Measurements from ENCODE around the gene SPIRE2.
"Not testable (repeated sequence)": the region's sequence is repeated elsewhere in the genome, so short reads cannot be mapped to it uniquely, and the experiment has no call there.

SPIRE2 gene

DNA sequence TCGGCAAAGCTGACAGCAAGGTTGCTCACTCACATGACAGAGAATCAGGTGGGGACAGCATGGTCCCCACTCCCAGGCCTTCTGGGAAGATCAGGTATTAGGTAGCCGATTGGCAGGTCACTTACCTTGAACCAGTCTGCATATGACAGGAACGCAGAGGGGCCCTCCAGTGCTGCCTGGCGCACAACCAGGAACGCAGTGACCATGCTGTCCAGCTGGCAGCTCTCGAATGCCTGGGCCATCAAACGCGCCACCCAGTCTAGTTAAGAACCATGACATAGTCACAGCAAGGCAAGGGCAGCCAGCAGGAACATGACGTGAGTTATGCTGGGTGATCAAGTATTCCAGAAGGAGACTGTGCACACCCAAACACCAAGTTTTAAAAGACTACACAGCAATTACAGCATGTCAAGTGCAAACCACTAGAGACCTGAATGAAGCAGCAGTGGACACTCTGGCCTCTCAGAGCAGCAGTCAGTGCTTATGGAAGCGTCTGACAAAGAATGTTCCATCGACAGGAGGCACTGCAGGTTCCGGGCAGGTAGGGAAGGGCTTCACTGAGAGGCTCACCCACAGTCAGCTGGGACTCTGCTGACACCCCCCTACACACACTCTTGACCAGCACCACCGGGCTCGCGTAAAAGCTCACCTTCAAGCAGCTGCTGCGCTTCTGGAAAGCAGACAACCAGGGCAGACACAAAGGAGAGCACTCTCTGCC lies 36.8 kb upstream of the SPIRE2 start:
- Histone ChIP-seq H3K27ac (ENCODE audit: low read depth, low read length) (no peak overlapping the region), H3K36me3 (ENCODE audit: insufficient read depth, low read length) (0 out of 2 replicates have a peak, but pooled peaks cover 9% of the 10 kb centered on the region), H3K4me3 (ENCODE audit: low read depth, low read length) (no peak overlapping the region), H2AFZ (ENCODE audit: low read length, unreplicated experiment) (no peak overlapping the region), H3K4me1 (ENCODE audit: control insufficient read depth, insufficient read depth, low read length, unreplicated experiment) (no peaks in the 10 kb centered on the region), H3K27me3 (ENCODE audit: insufficient read depth, low read length) (no peaks in the 10 kb centered on the region), H3K79me2 (ENCODE audit: control insufficient read depth, insufficient read depth, low read length, unreplicated experiment) (no peaks in the 10 kb centered on the region)

DNA sequence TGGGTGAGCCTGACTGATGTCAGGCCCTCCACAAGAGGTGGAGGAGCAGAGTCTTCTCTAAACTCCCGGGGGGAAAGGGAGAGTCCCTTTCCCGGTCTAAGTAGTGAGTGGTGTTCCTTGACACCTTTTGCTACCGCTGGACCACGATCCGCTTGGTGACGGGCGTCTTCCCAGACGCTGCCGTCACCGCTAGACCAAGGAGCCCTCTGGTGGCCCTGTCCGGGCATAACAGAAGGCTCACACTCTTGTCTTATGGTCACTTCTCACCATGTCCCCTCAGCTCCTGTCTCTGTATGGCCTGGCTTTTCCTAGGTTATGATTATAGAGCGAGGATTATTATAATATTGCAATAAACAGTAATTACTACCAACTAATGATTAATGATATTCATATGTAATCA lies 35.2 kb upstream of the SPIRE2 start:
- H2AFZ ChIP-seq (ENCODE audit: low read length, unreplicated experiment); H3K27me3 ChIP-seq (ENCODE audit: insufficient read depth, low read length); H3K4me3 ChIP-seq (ENCODE audit: low read depth, low read length); H3K4me1 ChIP-seq (ENCODE audit: control insufficient read depth, insufficient read depth, low read length, unreplicated experiment); H3K79me2 ChIP-seq (ENCODE audit: control insufficient read depth, insufficient read depth, low read length, unreplicated experiment); H3K27ac ChIP-seq (ENCODE audit: low read depth, low read length); H3K36me3 ChIP-seq (ENCODE audit: insufficient read depth, low read length): not testable (repeated sequence)

DNA sequence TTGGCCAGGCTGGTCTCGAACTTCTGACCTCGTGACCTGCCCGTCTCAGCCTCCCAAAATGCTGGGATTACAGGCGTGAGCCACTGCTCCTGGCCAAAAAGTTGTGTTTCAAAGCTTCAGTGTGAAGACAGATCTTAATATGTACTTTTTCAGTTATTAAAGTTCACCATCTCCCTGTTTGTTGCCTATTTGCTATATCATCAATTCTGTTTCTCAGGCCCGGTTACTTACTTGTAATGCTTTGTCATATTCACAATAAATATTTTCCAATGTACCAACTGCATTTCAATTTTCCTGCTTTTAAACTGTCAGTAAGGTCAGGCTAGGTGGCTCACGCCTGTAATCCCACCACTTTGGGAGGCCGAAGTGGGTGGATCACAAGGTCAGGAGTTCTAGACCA lies 34.3 kb upstream of the SPIRE2 start:
- Histone ChIP-seq H3K4me3 (ENCODE audit: low read depth, low read length) (no peak overlapping the region), H2AFZ (ENCODE audit: low read length, unreplicated experiment) (no peak overlapping the region), H3K27ac (ENCODE audit: low read depth, low read length) (no peak overlapping the region), H3K79me2 (ENCODE audit: control insufficient read depth, insufficient read depth, low read length, unreplicated experiment) (no peaks in the 10 kb centered on the region), H3K4me1 (ENCODE audit: control insufficient read depth, insufficient read depth, low read length, unreplicated experiment) (no peaks in the 10 kb centered on the region), H3K27me3 (ENCODE audit: insufficient read depth, low read length) (no peaks in the 10 kb centered on the region), H3K36me3 (ENCODE audit: insufficient read depth, low read length) (0 out of 2 replicates have a peak, but pooled peaks cover 6% of the 10 kb centered on the region)

DNA sequence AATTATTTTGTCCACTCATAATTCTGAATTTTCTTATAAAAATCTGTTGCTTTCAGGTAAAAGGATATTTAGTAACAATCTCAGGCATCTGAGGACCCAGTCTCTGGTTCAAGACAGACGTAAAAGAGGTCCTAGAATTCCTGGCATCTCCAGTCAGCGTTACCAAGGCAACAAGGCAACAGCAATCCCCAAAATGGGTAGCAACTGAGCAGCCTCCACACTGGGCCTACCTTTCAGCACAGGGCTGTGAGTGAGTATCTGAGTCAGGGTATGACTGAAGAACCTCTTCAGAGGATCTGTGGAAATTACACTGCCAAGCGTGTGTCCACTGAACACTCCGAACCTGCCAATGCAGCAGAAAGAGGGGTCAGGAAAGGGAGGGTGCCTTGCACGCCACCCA lies 32.6 kb upstream of the SPIRE2 start:
- Histone ChIP-seq H3K79me2 (ENCODE audit: control insufficient read depth, insufficient read depth, low read length, unreplicated experiment) (no peaks in the 10 kb centered on the region), H3K27ac (ENCODE audit: low read depth, low read length) (no peak overlapping the region), H3K27me3 (ENCODE audit: insufficient read depth, low read length) (no peaks in the 10 kb centered on the region), H3K4me1 (ENCODE audit: control insufficient read depth, insufficient read depth, low read length, unreplicated experiment) (no peaks in the 10 kb centered on the region), H2AFZ (ENCODE audit: low read length, unreplicated experiment) (no peak overlapping the region), H3K36me3 (ENCODE audit: insufficient read depth, low read length) (peaks cover 11% of the 10 kb centered on the region; the same call in 1 of the 2 replicates), H3K4me3 (ENCODE audit: low read depth, low read length) (no peak overlapping the region)

DNA sequence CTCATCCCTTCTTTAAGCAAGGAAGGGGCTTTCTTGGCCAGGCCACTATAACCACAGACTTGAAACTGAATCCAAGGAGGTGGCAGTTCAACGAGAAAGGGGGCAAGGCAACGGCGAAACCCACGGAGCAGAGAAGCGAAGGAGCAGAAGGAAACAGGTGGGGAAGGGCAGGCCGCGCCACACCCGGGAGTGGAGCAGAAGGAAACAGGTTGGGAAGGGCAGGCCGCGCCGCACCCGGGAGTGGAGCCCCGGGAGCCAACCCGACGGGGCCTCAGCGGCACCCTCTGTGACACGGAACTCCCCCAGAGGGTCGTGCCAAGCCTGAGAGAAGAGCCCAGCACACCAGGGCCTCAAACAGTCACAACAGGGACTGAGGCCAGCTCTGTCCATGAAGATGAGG lies 32.2 kb upstream of the SPIRE2 start:
- Histone ChIP-seq H3K79me2 (ENCODE audit: control insufficient read depth, insufficient read depth, low read length, unreplicated experiment) (no peaks in the 10 kb centered on the region), H3K27me3 (ENCODE audit: insufficient read depth, low read length) (no peaks in the 10 kb centered on the region)

DNA sequence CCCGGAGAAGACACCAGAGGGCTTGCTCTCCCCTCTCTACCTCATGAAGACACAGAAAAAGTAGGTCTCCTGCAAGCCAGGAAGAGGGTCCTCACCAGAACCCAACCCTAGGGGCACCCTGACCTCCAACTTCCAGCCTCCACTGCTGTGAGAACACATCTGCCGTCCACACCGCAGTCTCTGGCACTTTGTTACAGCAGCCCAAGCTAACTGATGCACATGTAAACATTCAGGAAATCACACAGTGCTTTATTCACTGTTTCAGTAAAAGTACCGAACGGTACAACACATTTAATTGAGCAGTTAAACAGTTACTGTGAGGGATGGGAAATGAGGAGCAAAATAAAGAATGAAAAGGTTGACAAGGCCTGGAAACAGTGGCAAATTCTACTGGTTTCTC lies 30.1 kb upstream of the SPIRE2 start:
- Histone ChIP-seq H3K27ac (ENCODE audit: low read depth, low read length) (no peak overlapping the region), H3K79me2 (ENCODE audit: control insufficient read depth, insufficient read depth, low read length, unreplicated experiment) (no peaks in the 10 kb centered on the region), H3K36me3 (ENCODE audit: insufficient read depth, low read length) (peaks cover 13% of the 10 kb centered on the region; the same call in 1 of the 2 replicates)

More for the DNA sequence above, 32.2 kb upstream of the SPIRE2 start:
- Histone ChIP-seq H3K27ac (ENCODE audit: low read depth, low read length) (no peak overlapping the region), H3K36me3 (ENCODE audit: insufficient read depth, low read length) (peaks cover 11% of the 10 kb centered on the region; the same call in 1 of the 2 replicates), H3K4me3 (ENCODE audit: low read depth, low read length) (no peak overlapping the region), H2AFZ (ENCODE audit: low read length, unreplicated experiment) (no peak overlapping the region), H3K4me1 (ENCODE audit: control insufficient read depth, insufficient read depth, low read length, unreplicated experiment) (no peaks in the 10 kb centered on the region)

DNA sequence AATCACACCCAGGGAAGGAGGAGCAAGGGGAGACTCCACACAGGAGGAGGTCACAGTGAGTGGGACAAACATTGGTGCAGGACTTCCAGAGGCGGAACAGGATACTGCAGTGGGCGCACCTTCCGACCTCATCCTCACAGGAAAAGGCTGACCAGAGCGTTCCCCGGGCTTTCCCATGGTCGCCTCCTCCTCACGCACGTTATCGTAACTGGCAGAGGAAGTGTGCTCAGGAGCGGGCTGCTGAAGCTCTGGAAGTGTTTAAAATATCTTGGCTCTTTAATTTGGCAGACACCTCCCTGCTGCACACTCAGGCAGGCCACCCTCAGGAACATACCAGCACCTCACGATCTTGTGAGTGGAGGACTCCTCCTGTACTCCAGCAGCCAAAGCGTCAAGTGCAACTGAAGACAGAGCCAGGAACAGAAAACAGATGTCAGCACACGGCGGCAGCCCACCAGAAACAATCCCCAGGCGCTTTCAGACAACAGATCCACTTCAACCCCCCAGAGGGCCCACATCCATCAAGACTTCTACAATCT lies 29.4 kb upstream of the SPIRE2 start:
- Histone ChIP-seq H3K79me2 (ENCODE audit: control insufficient read depth, insufficient read depth, low read length, unreplicated experiment) (no peaks in the 10 kb centered on the region), H3K4me3 (ENCODE audit: low read depth, low read length) (no peak overlapping the region), H2AFZ (ENCODE audit: low read length, unreplicated experiment) (no peak overlapping the region), H3K4me1 (ENCODE audit: control insufficient read depth, insufficient read depth, low read length, unreplicated experiment) (no peaks in the 10 kb centered on the region), H3K36me3 (ENCODE audit: insufficient read depth, low read length) (peaks cover 16% of the 10 kb centered on the region; the same call in 1 of the 2 replicates), H3K27ac (ENCODE audit: low read depth, low read length) (no peak overlapping the region), H3K27me3 (ENCODE audit: insufficient read depth, low read length) (no peaks in the 10 kb centered on the region)

More for the DNA sequence above, 30.1 kb upstream of the SPIRE2 start:
- H3K4me3 ChIP-seq (ENCODE audit: low read depth, low read length) = no peak overlapping the region
- no peaks in the 10 kb centered on the region for H3K4me1 ChIP-seq (ENCODE audit: control insufficient read depth, insufficient read depth, low read length, unreplicated experiment)
- H3K27me3 ChIP-seq (ENCODE audit: insufficient read depth, low read length) = no peaks in the 10 kb centered on the region
- H2AFZ ChIP-seq (ENCODE audit: low read length, unreplicated experiment) = no peak overlapping the region

DNA sequence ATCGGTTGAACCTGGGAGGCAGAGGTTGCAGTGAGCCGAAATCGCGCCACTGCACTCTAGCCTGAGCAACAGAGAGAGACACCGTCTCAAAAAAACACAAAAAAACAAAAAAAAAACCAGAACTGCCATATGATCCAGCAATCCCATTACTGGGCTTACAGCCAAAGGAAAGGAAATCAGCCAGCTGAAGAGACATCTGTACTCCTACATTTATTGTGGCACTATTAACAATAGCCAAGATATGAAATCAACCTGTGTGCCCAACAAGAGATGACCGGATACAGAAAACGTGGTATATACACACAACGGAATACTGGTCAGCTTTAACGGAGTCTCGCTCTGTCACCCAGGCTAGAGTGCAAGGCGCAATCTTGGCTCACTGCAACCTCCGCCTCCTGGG lies 26.5 kb upstream of the SPIRE2 start:
- Histone ChIP-seq H3K79me2 (ENCODE audit: control insufficient read depth, insufficient read depth, low read length, unreplicated experiment) (no peaks in the 10 kb centered on the region), H3K4me3 (ENCODE audit: low read depth, low read length) (no peak overlapping the region), H3K4me1 (ENCODE audit: control insufficient read depth, insufficient read depth, low read length, unreplicated experiment) (peaks cover 6% of the 10 kb centered on the region), H3K36me3 (ENCODE audit: insufficient read depth, low read length) (peaks cover 14% of the 10 kb centered on the region; the same call in 1 of the 2 replicates), H3K27ac (ENCODE audit: low read depth, low read length) (no peak overlapping the region), H3K27me3 (ENCODE audit: insufficient read depth, low read length) (no peaks in the 10 kb centered on the region), H2AFZ (ENCODE audit: low read length, unreplicated experiment) (no peak overlapping the region)

DNA sequence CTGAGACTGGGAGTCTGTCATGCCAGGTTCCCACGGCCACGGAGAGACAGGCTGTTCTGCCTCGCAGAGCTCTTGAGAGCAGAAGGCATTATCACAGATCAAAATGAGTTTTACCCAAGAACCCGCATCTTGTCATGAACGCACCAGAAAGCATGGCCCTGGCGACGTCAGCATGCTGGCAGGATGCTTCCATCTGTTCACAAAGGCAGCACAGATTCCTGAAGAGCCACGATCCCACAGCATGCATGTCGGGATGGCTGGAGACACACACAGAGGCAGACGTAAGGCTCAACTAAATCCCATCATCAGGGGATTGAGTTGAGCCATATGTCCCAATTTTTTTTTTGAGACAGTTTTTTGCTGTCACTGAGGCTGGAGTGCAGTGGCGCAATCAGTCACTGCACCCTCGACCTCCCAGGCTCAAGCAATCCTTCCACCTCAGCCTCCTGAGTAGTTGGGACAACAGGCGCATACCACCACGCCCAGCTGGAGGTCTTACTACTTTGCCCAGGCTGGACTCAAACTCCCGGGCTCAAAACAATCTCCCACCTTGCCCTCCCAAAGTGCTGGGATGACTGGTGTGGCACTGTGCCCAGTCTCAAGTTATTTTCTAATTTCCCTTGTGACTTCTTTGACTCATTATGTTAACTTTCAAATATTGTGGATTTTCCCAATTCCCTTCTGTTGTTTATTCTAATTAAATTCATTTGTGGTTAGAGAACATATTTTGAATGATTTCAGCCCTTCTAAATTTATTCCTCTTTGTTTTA lies 23.0 kb upstream of the SPIRE2 start:
- Histone ChIP-seq H3K4me3 (ENCODE audit: low read depth, low read length) (no peak overlapping the region), H3K27ac (ENCODE audit: low read depth, low read length) (no peak overlapping the region), H3K4me1 (ENCODE audit: control insufficient read depth, insufficient read depth, low read length, unreplicated experiment) (peaks cover 6% of the 10 kb centered on the region), H3K36me3 (ENCODE audit: insufficient read depth, low read length) (peaks cover 18% of the 10 kb centered on the region; the same call in 1 of the 2 replicates), H3K79me2 (ENCODE audit: control insufficient read depth, insufficient read depth, low read length, unreplicated experiment) (no peaks in the 10 kb centered on the region), H3K27me3 (ENCODE audit: insufficient read depth, low read length) (no peaks in the 10 kb centered on the region), H2AFZ (ENCODE audit: low read length, unreplicated experiment) (no peak overlapping the region)

DNA sequence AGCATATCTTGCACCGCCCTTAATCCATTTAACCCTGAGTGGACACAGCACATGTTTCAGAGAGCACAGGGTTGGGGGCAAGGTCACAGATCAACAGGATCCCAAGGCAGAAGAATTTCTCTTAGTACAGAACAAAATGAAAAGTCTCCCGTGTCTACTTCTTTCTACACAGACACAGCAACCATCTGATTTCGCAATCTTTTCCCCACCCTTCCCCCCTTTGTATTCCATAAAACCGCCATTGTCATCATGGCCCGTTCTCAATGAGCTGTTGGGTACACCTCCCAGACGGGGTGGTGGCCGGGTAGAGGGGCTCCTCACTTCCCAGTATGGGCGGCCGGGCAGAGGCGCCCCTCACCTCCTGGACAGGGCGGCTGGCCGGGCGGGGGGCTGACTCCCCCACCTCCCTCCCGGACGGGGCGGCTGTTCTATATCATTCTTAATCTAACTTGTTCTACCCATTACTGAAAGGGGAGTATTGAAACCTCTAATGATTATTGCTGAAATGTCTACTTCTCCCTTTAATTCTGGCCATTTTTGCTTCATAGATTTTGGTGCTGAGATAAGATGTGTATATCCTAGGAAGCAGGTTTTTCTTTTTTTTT lies 21.6 kb upstream of the SPIRE2 start:
- peaks cover 25% of the 10 kb centered on the region; the same call in 1 of the 2 replicates for H3K36me3 ChIP-seq (ENCODE audit: insufficient read depth, low read length)
- H3K27me3 ChIP-seq (ENCODE audit: insufficient read depth, low read length); H2AFZ ChIP-seq (ENCODE audit: low read length, unreplicated experiment); H3K79me2 ChIP-seq (ENCODE audit: control insufficient read depth, insufficient read depth, low read length, unreplicated experiment); H3K4me3 ChIP-seq (ENCODE audit: low read depth, low read length); H3K4me1 ChIP-seq (ENCODE audit: control insufficient read depth, insufficient read depth, low read length, unreplicated experiment); H3K27ac ChIP-seq (ENCODE audit: low read depth, low read length): not testable (repeated sequence)

Data from ACC112 (cell line).